HEK293 (cell line): Measurements from ENCODE around the gene EXOC2.

ENCODE experiments used
- GLI2 ChIP-seq: fragments of 450-650 bp; formaldehyde crosslinking; IDR thresholded peaks from 2 replicates; pipeline ENCODE4; 2017; ENCODE audit warnings: missing biosample characterization, missing genetic modification characterization, low read depth, borderline replicate concordance
- HOXA7 ChIP-seq: sonication (generic); formaldehyde crosslinking; IDR thresholded peaks from 2 replicates; pipeline ENCODE4 v1.8.1; 2022; ENCODE audit warnings: missing genetic modification reagents, borderline replicate concordance
- ZBTB17 ChIP-seq: fragments of 450-650 bp; formaldehyde crosslinking; IDR thresholded peaks from 2 replicates; pipeline ENCODE4 v1.5.1; 2016; ENCODE audit warnings: missing biosample characterization, missing genetic modification characterization
- ZEB2 ChIP-seq: fragments of 450-650 bp; formaldehyde crosslinking; IDR thresholded peaks from 2 replicates; pipeline ENCODE4 v1.5.1; 2016; ENCODE audit warnings: missing biosample characterization, missing genetic modification characterization
- ZNF211 ChIP-seq: fragments of 450-650 bp; formaldehyde crosslinking; IDR thresholded peaks from 2 replicates; pipeline ENCODE4 v1.5.1; 2016; ENCODE audit warnings: low read depth, missing biosample characterization, missing genetic modification characterization
- ZNF391 ChIP-seq: fragments of 450-650 bp; formaldehyde crosslinking; IDR thresholded peaks from 2 replicates; pipeline ENCODE4 v1.5.1; 2016; ENCODE audit warnings: low read depth, missing biosample characterization, missing genetic modification characterization, borderline replicate concordance
- ZNF529 ChIP-seq: fragments of 450-650 bp; formaldehyde crosslinking; IDR thresholded peaks from 2 replicates; pipeline ENCODE4 v1.5.1; 2017; ENCODE audit warnings: missing genetic modification characterization, missing biosample characterization; ENCODE audit not compliant: insufficient replicate concordance
- ZSCAN30 ChIP-seq: fragments of 450-650 bp; IDR thresholded peaks from 2 replicates; pipeline ENCODE4 v1.5.1; 2018; ENCODE audit warnings: missing biosample characterization, mild to moderate bottlenecking, missing genetic modification characterization, moderate library complexity
- TF ChIP-seq, protein P1 (sequence below): fragments of 450-650 bp; formaldehyde crosslinking; IDR thresholded peaks from 2 replicates; pipeline ENCODE4 v1.5.1; 2016; ENCODE audit warnings: missing biosample characterization, missing genetic modification characterization
- TF ChIP-seq, protein P2 (sequence below): fragments of 450-650 bp; formaldehyde crosslinking; IDR thresholded peaks from 2 replicates; pipeline ENCODE4 v1.5.1; 2016; ENCODE audit warnings: missing biosample characterization, missing genetic modification characterization
- TF ChIP-seq, protein P3 (sequence below): fragments of 450-650 bp; formaldehyde crosslinking; IDR thresholded peaks from 2 replicates; pipeline ENCODE4 v1.5.1; 2016; ENCODE audit warnings: missing biosample characterization, missing genetic modification characterization
- TF ChIP-seq, protein P4 (sequence below): fragments of 450-650 bp; formaldehyde crosslinking; IDR thresholded peaks from 2 replicates; pipeline ENCODE4 v1.5.1; 2016; ENCODE audit warnings: missing biosample characterization, missing genetic modification characterization

- TF ChIP-seq, protein P1, sequence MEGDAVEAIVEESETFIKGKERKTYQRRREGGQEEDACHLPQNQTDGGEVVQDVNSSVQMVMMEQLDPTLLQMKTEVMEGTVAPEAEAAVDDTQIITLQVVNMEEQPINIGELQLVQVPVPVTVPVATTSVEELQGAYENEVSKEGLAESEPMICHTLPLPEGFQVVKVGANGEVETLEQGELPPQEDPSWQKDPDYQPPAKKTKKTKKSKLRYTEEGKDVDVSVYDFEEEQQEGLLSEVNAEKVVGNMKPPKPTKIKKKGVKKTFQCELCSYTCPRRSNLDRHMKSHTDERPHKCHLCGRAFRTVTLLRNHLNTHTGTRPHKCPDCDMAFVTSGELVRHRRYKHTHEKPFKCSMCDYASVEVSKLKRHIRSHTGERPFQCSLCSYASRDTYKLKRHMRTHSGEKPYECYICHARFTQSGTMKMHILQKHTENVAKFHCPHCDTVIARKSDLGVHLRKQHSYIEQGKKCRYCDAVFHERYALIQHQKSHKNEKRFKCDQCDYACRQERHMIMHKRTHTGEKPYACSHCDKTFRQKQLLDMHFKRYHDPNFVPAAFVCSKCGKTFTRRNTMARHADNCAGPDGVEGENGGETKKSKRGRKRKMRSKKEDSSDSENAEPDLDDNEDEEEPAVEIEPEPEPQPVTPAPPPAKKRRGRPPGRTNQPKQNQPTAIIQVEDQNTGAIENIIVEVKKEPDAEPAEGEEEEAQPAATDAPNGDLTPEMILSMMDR: no peak
- no peak for TF ChIP-seq HOXA7 (CRISPR knock-in tag)
- TF ChIP-seq, protein P2, sequence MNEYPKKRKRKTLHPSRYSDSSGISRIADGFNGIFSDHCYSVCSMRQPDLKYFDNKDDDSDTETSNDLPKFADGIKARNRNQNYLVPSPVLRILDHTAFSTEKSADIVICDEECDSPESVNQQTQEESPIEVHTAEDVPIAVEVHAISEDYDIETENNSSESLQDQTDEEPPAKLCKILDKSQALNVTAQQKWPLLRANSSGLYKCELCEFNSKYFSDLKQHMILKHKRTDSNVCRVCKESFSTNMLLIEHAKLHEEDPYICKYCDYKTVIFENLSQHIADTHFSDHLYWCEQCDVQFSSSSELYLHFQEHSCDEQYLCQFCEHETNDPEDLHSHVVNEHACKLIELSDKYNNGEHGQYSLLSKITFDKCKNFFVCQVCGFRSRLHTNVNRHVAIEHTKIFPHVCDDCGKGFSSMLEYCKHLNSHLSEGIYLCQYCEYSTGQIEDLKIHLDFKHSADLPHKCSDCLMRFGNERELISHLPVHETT (tag by site-specific recombination): no peak
- no peak for TF ChIP-seq ZNF529 (tag by site-specific recombination)
- TF ChIP-seq ZEB2 (tag by site-specific recombination): no peak
- TF ChIP-seq, protein P3, sequence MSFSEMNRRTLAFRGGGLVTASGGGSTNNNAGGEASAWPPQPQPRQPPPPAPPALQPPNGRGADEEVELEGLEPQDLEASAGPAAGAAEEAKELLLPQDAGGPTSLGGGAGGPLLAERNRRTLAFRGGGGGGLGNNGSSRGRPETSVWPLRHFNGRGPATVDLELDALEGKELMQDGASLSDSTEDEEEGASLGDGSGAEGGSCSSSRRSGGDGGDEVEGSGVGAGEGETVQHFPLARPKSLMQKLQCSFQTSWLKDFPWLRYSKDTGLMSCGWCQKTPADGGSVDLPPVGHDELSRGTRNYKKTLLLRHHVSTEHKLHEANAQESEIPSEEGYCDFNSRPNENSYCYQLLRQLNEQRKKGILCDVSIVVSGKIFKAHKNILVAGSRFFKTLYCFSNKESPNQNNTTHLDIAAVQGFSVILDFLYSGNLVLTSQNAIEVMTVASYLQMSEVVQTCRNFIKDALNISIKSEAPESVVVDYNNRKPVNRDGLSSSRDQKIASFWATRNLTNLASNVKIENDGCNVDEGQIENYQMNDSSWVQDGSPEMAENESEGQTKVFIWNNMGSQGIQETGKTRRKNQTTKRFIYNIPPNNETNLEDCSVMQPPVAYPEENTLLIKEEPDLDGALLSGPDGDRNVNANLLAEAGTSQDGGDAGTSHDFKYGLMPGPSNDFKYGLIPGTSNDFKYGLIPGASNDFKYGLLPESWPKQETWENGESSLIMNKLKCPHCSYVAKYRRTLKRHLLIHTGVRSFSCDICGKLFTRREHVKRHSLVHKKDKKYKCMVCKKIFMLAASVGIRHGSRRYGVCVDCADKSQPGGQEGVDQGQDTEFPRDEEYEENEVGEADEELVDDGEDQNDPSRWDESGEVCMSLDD (tag by site-specific recombination): no peak
- TF ChIP-seq ZSCAN30 (tag by site-specific recombination): no peak
- no peak for TF ChIP-seq ZNF211
- no peak for TF ChIP-seq ZBTB17 (tag by site-specific recombination)
- TF ChIP-seq GLI2 (tag by site-specific recombination): no peak
- TF ChIP-seq ZNF391 (tag by site-specific recombination): no peak
- TF ChIP-seq, protein P4, sequence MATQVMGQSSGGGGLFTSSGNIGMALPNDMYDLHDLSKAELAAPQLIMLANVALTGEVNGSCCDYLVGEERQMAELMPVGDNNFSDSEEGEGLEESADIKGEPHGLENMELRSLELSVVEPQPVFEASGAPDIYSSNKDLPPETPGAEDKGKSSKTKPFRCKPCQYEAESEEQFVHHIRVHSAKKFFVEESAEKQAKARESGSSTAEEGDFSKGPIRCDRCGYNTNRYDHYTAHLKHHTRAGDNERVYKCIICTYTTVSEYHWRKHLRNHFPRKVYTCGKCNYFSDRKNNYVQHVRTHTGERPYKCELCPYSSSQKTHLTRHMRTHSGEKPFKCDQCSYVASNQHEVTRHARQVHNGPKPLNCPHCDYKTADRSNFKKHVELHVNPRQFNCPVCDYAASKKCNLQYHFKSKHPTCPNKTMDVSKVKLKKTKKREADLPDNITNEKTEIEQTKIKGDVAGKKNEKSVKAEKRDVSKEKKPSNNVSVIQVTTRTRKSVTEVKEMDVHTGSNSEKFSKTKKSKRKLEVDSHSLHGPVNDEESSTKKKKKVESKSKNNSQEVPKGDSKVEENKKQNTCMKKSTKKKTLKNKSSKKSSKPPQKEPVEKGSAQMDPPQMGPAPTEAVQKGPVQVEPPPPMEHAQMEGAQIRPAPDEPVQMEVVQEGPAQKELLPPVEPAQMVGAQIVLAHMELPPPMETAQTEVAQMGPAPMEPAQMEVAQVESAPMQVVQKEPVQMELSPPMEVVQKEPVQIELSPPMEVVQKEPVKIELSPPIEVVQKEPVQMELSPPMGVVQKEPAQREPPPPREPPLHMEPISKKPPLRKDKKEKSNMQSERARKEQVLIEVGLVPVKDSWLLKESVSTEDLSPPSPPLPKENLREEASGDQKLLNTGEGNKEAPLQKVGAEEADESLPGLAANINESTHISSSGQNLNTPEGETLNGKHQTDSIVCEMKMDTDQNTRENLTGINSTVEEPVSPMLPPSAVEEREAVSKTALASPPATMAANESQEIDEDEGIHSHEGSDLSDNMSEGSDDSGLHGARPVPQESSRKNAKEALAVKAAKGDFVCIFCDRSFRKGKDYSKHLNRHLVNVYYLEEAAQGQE (tag by site-specific recombination): no peak
Measured at GRCh38 chr6:524803-525202, 168.1 kb downstream of the EXOC2 start.
